ENCODE results near the gene GABRR2. TPM values are rescaled to one million over a fixed set of nuclear protein-coding genes. Genes with fewer than 3 reads are reported as not detected.

The GABRR2 gene
- total RNA-seq, 1 donor from 2014 or later: 0.12 TPM

DNA sequence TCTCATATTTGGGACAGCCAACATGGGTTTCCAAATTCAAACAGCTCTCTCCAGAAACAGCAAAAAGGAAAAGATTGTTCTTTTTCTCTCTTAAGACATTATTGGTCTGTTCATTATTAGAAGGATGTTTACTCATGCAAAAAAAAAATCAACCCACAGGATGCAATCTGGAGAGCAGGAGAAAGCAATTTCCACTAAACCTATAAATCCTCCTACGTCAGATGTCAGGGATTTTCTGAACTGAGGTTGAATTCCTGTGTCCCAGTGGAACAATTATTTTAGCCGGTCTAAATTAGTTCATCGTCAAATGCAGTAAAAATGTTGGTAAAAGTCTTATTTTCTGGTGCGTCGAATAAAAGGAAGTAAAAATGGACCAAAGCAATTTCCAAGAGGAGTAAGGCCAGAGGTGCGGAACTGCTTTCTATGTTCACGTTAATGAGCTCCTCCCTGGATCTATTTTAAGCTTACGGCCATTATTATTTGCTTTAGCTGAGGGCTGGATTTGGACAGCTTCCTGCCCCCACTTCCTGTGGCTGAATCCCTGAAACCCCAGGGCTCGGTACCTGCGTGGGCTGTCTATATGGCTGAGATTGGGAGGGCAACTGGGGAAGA lies 97.7 kb downstream of the GABRR2 start, which contains the start of gene GABRR1:
Gene GABRR1, minus strand, starts transcription at position 60 of the 612 bp plus-strand sequence. Its CDS starts 36 bp downstream, at position 24.
- no peak within 1 kb of the TSS for H3K4me3 ChIP-seq (ENCODE audit: low read depth, low read length)
- TF ChIP-seq CTCF (conservative IDR thresholded peaks at IDR 0.05; ENCODE audit: low read depth, low read length): no peak
- DNase-seq (ENCODE audit: low read depth): no peak

DNA sequence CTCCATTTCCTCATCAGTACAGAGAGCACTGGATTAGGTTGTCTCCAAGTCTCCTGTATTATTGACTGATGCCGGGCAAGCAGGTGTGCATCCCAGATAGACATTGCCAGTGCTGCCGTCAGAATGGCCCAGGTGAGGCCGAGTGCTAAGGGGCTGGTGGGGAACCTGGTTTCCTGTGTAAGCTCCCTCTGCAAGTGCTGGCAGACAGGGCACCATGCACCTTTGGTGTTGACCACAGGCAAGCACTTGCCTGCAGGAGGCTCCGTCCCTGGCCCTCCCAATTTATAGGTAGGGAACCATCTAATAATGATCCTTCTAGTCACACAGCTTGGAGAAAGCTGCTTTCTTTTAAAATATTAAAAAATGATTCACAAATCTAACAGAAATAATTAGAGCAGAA lies 98.7 kb downstream of the GABRR2 start:
- no peak overlapping the region for H3K4me3 ChIP-seq (ENCODE audit: low read depth, low read length)
- no peak for TF ChIP-seq CTCF (conservative IDR thresholded peaks at IDR 0.05; ENCODE audit: low read depth, low read length)
- DNase-seq (ENCODE audit: low read depth): no peak

DNA sequence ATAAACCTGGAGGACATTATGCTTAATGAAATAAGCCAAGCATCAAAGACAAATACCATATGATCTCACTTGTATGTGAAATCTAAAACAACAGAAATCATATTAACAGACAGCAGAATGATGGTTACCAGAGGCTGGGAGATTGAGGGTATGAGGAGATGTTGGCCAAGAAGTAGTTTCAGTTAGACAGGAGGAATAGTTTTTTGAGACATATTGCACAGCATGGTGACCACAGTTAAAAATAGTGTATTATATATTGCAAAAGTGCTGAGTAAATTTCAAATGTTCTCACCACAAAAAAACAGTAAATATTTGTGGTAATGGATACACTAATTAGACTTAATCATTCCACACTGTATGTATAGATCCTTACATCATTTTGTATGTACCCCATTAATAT lies 99.7 kb downstream of the GABRR2 start:
- DNase-seq (ENCODE audit: low read depth): no peak
- no peak overlapping the region for H3K4me3 ChIP-seq (ENCODE audit: low read depth, low read length)
- no peak for TF ChIP-seq CTCF (conservative IDR thresholded peaks at IDR 0.05; ENCODE audit: low read depth, low read length)

- no peak for TF ChIP-seq CTCF (conservative IDR thresholded peaks at IDR 0.05; ENCODE audit: low read depth, low read length)
- no peak overlapping the region for H3K4me3 ChIP-seq (ENCODE audit: low read depth, low read length)
- DNase-seq (ENCODE audit: low read depth): no peak
These were observed 100.9 kb downstream of the GABRR2 start for GRCh38 chr6:89214197-89214596.

DNA sequence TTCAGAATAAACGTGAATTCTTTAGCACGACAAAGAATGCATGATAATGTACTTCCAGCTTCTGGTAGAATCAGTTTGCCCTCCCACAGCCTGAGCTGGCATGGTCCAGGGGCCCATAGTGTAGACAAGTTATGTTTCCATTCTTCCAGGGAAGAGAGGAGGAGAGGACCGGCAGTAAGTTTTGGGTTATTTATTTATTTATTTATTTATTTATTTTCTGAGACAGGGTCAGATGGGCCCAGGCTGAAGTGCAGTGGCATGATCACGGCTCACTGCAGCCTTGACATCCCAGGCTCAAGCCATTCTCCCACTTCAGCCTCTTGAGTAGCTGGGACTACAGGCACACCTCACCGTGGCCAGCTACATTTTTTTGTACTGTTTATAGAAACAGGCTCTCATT lies 102.6 kb downstream of the GABRR2 start:
- TF ChIP-seq CTCF (conservative IDR thresholded peaks at IDR 0.05; ENCODE audit: low read depth, low read length): no peak
- no peak overlapping the region for H3K4me3 ChIP-seq (ENCODE audit: low read depth, low read length)
- DNase-seq (ENCODE audit: low read depth): no peak

GRCh38 chr6:89209457-89209856 lies 105.6 kb downstream of the GABRR2 start:
- DNase-seq (ENCODE audit: low read depth): no peak
- no peak overlapping the region for H3K4me3 ChIP-seq (ENCODE audit: low read depth, low read length)
- no peak for TF ChIP-seq CTCF (conservative IDR thresholded peaks at IDR 0.05; ENCODE audit: low read depth, low read length)

- no peak for TF ChIP-seq CTCF (conservative IDR thresholded peaks at IDR 0.05; ENCODE audit: low read depth, low read length)
- no peak for DNase-seq (ENCODE audit: low read depth)
- no peak overlapping the region for H3K4me3 ChIP-seq (ENCODE audit: low read depth, low read length)
These were observed 106.5 kb downstream of the GABRR2 start for GRCh38 chr6:89208551-89208950.
